ENCODE measurements around the gene TIMM17B.
"Not testable (repeated sequence)": the region's sequence is repeated elsewhere in the genome, so short reads cannot be mapped to it uniquely, and the experiment has no call there.

Gene TIMM17B

GRCh38 chrX:48894891-48895290, 2.7 kb downstream of the TIMM17B start:
- DNase-seq (ENCODE audit: low read depth in 2 of 2) = no peak

- DNase-seq (ENCODE audit: low read depth in 2 of 2) = no peak
Observed at GRCh38 chrX:48893556-48894348, 3.8 kb downstream of the TIMM17B start.

GRCh38 chrX:48892896-48893295, 4.7 kb downstream of the TIMM17B start:
- DNase-seq (ENCODE audit: low read depth in 2 of 2) = no peak

GRCh38 chrX:48891402-48892288, 5.9 kb downstream of the TIMM17B start:
- DNase-seq (ENCODE audit: low read depth in 2 of 2) = peak; percentile 47 to 59

GRCh38 chrX:48890934-48891401, 6.6 kb downstream of the TIMM17B start:
- no peak for DNase-seq (ENCODE audit: low read depth in 2 of 2)

- no peak for DNase-seq (ENCODE audit: low read depth in 2 of 2)
Observed at GRCh38 chrX:48890296-48890925, 7.2 kb downstream of the TIMM17B start.

GRCh38 chrX:48886586-48886985, 11.0 kb downstream of the TIMM17B start:
- DNase-seq (ENCODE audit: low read depth in 2 of 2) = not testable (repeated sequence)

GRCh38 chrX:48883729-48884128, 13.8 kb downstream of the TIMM17B start:
- no peak for DNase-seq (ENCODE audit: low read depth in 2 of 2)

- DNase-seq (ENCODE audit: low read depth in 2 of 2) = not testable (repeated sequence)
Observed at GRCh38 chrX:48876944-48877343, 20.6 kb downstream of the TIMM17B start.

- not testable (repeated sequence) for DNase-seq (ENCODE audit: low read depth in 2 of 2)
Observed at GRCh38 chrX:48872017-48872416, 25.6 kb downstream of the TIMM17B start.

- DNase-seq (ENCODE audit: low read depth in 2 of 2) = no peak
Observed at GRCh38 chrX:48864210-48864609, 33.4 kb downstream of the TIMM17B start.

- DNase-seq (ENCODE audit: low read depth in 2 of 2) = no peak
Observed at GRCh38 chrX:48854898-48855297, 42.7 kb downstream of the TIMM17B start.

GRCh38 chrX:48854121-48854804, 43.3 kb downstream of the TIMM17B start:
- DNase-seq (ENCODE audit: low read depth in 2 of 2) = not testable (repeated sequence)

- DNase-seq (ENCODE audit: low read depth in 2 of 2) = not testable (repeated sequence)
Observed at GRCh38 chrX:48853494-48853893, 44.1 kb downstream of the TIMM17B start.

GRCh38 chrX:48852857-48853256, 44.7 kb downstream of the TIMM17B start:
- DNase-seq (ENCODE audit: low read depth in 2 of 2) = no peak

- no peak for DNase-seq (ENCODE audit: low read depth in 2 of 2)
Observed at GRCh38 chrX:48848847-48849246, 48.7 kb downstream of the TIMM17B start.
